NK-92 (cell line): ENCODE data around the gene DBNDD2.

Source experiments
- DNase-seq: peaks from one replicate; lab custom pipeline; 2025; ENCODE audit not compliant: unreplicated experiment; lab: John Stamatoyannopoulos, UW

The DBNDD2 gene

GRCh38 chr20:45413479-45413878, 5.4 kb downstream of the DBNDD2 start:
- no peak for DNase-seq

- DNase-seq, result peak; percentile 53
Measured at GRCh38 chr20:45415822-45416637, 7.9 kb downstream of the DBNDD2 start, which contains the start of gene PIGT. PIGT (plus strand) TSS chr20:45416141; CDS start chr20:45416157, 16 bp downstream.

GRCh38 chr20:45416917-45417316, 8.8 kb downstream of the DBNDD2 start:
- DNase-seq, result no peak

GRCh38 chr20:45419188-45420091, 11.4 kb downstream of the DBNDD2 start:
- DNase-seq, result no peak

- no peak for DNase-seq
Measured at GRCh38 chr20:45420125-45420524, 12.0 kb downstream of the DBNDD2 start.

GRCh38 chr20:45423700-45424099, 15.6 kb downstream of the DBNDD2 start:
- no peak for DNase-seq

- DNase-seq, result no peak
Measured at GRCh38 chr20:45425561-45425960, 17.5 kb downstream of the DBNDD2 start.

- DNase-seq, result no peak
Measured at GRCh38 chr20:45426320-45427016, 18.4 kb downstream of the DBNDD2 start.

- no peak for DNase-seq
Measured at GRCh38 chr20:45427236-45428149, 19.4 kb downstream of the DBNDD2 start.

- DNase-seq, result no peak
Measured at GRCh38 chr20:45429618-45430017, 21.5 kb downstream of the DBNDD2 start.

- no peak for DNase-seq
Measured at GRCh38 chr20:45432294-45432693, 24.2 kb downstream of the DBNDD2 start.

GRCh38 chr20:45433316-45433715, 25.2 kb downstream of the DBNDD2 start:
- DNase-seq, result no peak

- DNase-seq, result no peak
Measured at GRCh38 chr20:45433976-45434375, 25.9 kb downstream of the DBNDD2 start.

GRCh38 chr20:45436732-45437485, 28.8 kb downstream of the DBNDD2 start:
- peak; percentile 46 for DNase-seq

- no peak for DNase-seq
Measured at GRCh38 chr20:45440424-45440823, 32.3 kb downstream of the DBNDD2 start.

GRCh38 chr20:45440891-45441685, 33.0 kb downstream of the DBNDD2 start:
- no peak for DNase-seq

- no peak for DNase-seq
Measured at GRCh38 chr20:45441746-45442145, 33.7 kb downstream of the DBNDD2 start.

- no peak for DNase-seq
Measured at GRCh38 chr20:45444050-45444449, 36.0 kb downstream of the DBNDD2 start.
